ENCODE data around the gene HES4. TPM values are rescaled to one million over a fixed set of nuclear protein-coding genes. Genes with fewer than 3 reads are reported as not detected.

Gene HES4
- total and polyA plus RNA-seq, 10 of the 15 experiments (the other 5 are each of a cell fraction or from before 2014, with no cell fraction given) = 0.44 to 1.7 (median 0.85) TPM; not detected in 5

DNA sequence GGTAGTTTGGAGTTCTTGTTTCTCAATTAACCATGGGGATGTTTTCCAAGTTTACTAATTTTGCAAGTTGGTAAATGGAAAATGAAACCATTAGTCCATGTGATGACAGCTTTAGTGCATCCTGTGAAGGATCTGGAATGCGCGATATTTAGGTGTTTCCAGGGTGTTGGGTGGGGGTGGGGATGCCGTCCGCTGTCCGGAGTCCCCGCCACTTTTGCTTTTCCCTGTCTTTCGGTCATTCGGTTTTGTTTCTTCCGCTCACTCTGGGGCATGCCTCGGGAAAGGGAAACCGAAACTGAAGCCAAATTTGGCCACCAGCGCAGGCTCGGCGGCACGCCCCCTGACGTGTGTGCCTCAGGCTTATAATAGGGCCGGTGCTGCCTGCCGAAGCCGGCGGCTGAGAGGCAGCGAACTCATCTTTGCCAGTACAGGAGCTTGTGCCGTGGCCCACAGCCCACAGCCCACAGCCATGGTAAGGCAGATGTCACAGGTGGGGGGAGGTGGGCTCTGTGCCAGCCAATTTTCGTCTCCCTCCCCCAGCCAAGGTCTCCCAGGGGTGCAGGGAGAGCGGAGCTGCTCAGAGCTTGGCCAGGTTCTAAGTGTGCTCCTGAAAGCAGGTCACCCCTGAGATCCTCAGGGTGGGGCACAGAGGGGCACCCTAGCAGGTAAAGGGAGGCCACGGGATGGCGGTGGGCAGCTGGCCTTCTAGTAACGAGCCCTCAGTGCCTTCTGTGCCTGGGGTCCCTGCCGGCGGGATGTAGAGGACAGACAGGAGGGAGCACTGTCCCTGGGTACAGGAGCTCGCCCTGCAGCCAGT is 13.4 kb upstream of the HES4 start, which contains the start of gene ISG15 (continued):
- TF ChIP-seq ZNF217 (IDR thresholded peaks at IDR 0.05) (no peak), CHD2 (IDR thresholded peaks at IDR 0.05; ENCODE audit: borderline replicate concordance, low read depth, low read length) (peak; percentile 51; the same call in 1 of the 2 replicates), BHLHE40 (IDR thresholded peaks at IDR 0.05; ENCODE audit: borderline replicate concordance in 1 of 2, low read depth in 2 of 2, low read length in 1 of 2) (peak; percentile 83 to 92; a peak in 3 of 4 replicates), CBFB (IDR thresholded peaks at IDR 0.05; ENCODE audit: low read depth) (0 out of 2 replicates have a peak, but pooled peaks have one; percentile 26), PAX5 (IDR thresholded peaks at IDR 0.05; ENCODE audit: borderline replicate concordance, low read depth, low read length) (no peak), RUNX3 (IDR thresholded peaks at IDR 0.05; ENCODE audit: low read length) (peak; percentile 44; the same call in 1 of the 2 replicates), ZSCAN29 (IDR thresholded peaks at IDR 0.05) (no peak), POLR2AphosphoS5 (IDR thresholded peaks at IDR 0.05; ENCODE audit: low read length) (peak; percentile 95), POU2F2 (IDR thresholded peaks at IDR 0.05; ENCODE audit: borderline replicate concordance, low read depth, low read length) (peak; percentile 74; the same call in 1 of the 3 replicates), POLR2AphosphoS2 (IDR thresholded peaks at IDR 0.05; ENCODE audit: low read depth, low read length) (peak; percentile 62; the same call in 1 of the 2 replicates), TCF3 (IDR thresholded peaks at IDR 0.05; ENCODE audit: borderline replicate concordance, insufficient read depth, low read depth, low read length) (peak; percentile 54; the same call in 1 of the 2 replicates), MTA2 (IDR thresholded peaks at IDR 0.05; ENCODE audit: low read depth) (peak; percentile 68), TCF7 (IDR thresholded peaks at IDR 0.05; ENCODE audit: borderline replicate concordance) (no peak), EZH2 (IDR thresholded peaks at IDR 0.05; ENCODE audit: borderline replicate concordance, control insufficient read depth, low read depth, low read length) (no peak), SRF (IDR thresholded peaks at IDR 0.05; ENCODE audit: low read depth in 2 of 2, low read length in 2 of 2) (peak; percentile 72 to 89), IKZF2 (IDR thresholded peaks at IDR 0.05) (peak; percentile 92 to 93; a peak in 3 of 4 replicates), SMAD1 (IDR thresholded peaks at IDR 0.05; ENCODE audit: low read depth, partially characterized antibody) (peak; percentile 47), RAD51 (IDR thresholded peaks at IDR 0.05) (peak; percentile 59), TCF12 (IDR thresholded peaks at IDR 0.05; ENCODE audit: low read depth, low read length) (no peak; the same call in 1 of the 2 replicates)
- TF ChIP-seq, protein P1, sequence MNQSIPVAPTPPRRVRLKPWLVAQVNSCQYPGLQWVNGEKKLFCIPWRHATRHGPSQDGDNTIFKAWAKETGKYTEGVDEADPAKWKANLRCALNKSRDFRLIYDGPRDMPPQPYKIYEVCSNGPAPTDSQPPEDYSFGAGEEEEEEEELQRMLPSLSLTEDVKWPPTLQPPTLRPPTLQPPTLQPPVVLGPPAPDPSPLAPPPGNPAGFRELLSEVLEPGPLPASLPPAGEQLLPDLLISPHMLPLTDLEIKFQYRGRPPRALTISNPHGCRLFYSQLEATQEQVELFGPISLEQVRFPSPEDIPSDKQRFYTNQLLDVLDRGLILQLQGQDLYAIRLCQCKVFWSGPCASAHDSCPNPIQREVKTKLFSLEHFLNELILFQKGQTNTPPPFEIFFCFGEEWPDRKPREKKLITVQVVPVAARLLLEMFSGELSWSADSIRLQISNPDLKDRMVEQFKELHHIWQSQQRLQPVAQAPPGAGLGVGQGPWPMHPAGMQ (IDR thresholded peaks at IDR 0.05; ENCODE audit: borderline replicate concordance) = no peak
- TF ChIP-seq, protein P2, sequence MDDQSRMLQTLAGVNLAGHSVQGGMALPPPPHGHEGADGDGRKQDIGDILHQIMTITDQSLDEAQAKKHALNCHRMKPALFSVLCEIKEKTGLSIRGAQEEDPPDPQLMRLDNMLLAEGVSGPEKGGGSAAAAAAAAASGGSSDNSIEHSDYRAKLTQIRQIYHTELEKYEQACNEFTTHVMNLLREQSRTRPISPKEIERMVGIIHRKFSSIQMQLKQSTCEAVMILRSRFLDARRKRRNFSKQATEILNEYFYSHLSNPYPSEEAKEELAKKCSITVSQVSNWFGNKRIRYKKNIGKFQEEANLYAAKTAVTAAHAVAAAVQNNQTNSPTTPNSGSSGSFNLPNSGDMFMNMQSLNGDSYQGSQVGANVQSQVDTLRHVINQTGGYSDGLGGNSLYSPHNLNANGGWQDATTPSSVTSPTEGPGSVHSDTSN (IDR thresholded peaks at IDR 0.05; ENCODE audit: insufficient replicate concordance, low read depth, low read length) = no peak
- TF ChIP-seq, protein P3, sequence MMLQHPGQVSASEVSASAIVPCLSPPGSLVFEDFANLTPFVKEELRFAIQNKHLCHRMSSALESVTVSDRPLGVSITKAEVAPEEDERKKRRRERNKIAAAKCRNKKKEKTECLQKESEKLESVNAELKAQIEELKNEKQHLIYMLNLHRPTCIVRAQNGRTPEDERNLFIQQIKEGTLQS (IDR thresholded peaks at IDR 0.05; ENCODE audit: borderline replicate concordance, extremely low read depth, low read depth, low read length) = no peak
- TF ChIP-seq, protein P4, sequence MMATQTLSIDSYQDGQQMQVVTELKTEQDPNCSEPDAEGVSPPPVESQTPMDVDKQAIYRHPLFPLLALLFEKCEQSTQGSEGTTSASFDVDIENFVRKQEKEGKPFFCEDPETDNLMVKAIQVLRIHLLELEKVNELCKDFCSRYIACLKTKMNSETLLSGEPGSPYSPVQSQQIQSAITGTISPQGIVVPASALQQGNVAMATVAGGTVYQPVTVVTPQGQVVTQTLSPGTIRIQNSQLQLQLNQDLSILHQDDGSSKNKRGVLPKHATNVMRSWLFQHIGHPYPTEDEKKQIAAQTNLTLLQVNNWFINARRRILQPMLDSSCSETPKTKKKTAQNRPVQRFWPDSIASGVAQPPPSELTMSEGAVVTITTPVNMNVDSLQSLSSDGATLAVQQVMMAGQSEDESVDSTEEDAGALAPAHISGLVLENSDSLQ (IDR thresholded peaks at IDR 0.05) = peak; percentile 50
- TF ChIP-seq, protein P5, sequence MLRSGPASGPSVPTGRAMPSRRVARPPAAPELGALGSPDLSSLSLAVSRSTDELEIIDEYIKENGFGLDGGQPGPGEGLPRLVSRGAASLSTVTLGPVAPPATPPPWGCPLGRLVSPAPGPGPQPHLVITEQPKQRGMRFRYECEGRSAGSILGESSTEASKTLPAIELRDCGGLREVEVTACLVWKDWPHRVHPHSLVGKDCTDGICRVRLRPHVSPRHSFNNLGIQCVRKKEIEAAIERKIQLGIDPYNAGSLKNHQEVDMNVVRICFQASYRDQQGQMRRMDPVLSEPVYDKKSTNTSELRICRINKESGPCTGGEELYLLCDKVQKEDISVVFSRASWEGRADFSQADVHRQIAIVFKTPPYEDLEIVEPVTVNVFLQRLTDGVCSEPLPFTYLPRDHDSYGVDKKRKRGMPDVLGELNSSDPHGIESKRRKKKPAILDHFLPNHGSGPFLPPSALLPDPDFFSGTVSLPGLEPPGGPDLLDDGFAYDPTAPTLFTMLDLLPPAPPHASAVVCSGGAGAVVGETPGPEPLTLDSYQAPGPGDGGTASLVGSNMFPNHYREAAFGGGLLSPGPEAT (IDR thresholded peaks at IDR 0.05; ENCODE audit: low read depth) = peak; percentile 77

Measured in GM12878 (cell line).